HG02610 (cell line): ENCODE data around the gene DNAH1.

Experiments
- ATAC-seq: cut with Tn5 transposase; IDR thresholded peaks from one replicate; pipeline ENCODE4 v1.9.1; 2021; ENCODE audit warnings: mild to moderate bottlenecking, moderate library complexity; ENCODE audit not compliant: unreplicated experiment

Gene DNAH1

GRCh38 chr3:52310861-52311575, 5.1 kb upstream of the DNAH1 start:
- ATAC-seq: peak; percentile 52

- no peak for ATAC-seq
Observed at GRCh38 chr3:52311576-52312119, 4.5 kb upstream of the DNAH1 start.

- ATAC-seq: peak; percentile 2
Observed at GRCh38 chr3:52313188-52313773, 2.8 kb upstream of the DNAH1 start.

GRCh38 chr3:52313774-52314188, 2.3 kb upstream of the DNAH1 start:
- peak; percentile 93 for ATAC-seq

DNA sequence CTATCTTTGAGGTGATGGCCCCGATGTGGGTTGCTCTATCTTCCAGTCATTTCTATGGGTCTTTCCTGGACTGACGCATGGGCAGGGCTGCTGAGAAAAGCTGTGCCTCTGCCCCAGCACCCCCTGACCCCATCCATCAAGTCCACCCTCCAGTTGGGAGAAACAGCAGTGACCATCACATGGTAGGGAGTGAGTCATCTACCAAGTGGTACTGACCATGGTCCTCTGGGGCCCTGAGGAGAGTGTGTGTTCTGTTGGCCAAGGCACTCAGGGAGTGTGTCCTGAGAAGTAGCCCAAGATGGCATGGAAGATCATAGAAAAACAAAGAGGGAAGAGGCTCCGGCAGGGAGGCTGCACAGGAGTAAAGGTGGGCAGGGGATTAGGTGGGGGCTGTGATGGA, 1.6 kb upstream of the DNAH1 start:
- ATAC-seq: no peak

DNA sequence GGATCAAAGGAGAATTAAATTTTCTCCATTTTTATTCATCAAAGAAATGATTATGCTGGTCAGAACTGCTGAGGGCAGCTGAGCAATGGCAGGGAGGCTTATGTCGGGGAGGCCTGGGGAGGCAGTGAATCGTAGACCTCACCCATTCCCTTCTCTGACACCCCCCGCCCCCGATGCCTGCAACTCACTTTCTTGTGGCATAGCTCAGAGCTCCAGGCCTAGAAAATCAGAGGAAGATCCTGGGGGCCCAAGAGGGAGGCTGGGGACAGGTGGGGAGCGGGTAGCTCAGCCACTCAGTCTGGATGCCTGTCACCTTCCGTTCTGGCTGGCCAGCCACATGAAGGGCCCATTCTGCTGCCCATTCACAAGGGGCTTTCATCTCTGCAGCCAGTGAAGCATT, 1.1 kb upstream of the DNAH1 start:
- ATAC-seq: no peak

GRCh38 chr3:52317208-52318000, 1.3 kb downstream of the DNAH1 start:
- ATAC-seq: no peak

- no peak for ATAC-seq
Observed at GRCh38 chr3:52318186-52318816, 2.2 kb downstream of the DNAH1 start.

DNA sequence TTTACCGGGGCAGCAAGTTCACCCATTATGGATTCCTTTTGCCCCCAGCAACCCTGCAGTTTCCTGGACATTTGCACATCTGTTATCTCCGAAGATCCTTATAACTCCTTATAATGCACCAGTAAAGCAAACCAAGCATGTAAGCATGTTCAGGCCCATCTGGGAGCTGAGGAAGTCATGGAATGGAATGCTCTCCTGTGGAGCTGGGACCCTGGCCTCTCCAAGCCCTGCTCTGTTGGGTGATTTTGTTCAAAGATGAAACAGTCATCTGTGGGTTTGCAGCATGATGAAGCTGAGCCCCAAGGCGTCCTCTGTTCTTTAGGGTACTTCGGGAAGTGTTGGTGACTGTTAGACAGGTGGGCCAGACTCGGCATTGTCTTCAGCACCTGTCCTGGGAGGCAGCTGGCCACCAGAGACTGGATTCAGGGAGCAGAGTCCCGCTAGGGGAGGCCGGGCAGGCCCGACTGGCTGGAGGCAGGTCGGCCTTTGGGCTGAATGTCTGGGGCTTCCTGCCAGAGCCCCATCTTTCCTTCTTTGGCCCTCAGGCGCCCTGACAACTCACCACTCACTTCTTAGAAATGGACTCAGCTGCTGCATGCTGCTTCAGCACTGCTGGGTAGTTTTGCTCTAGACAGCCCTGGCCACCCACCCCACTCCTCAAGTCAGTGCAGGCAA, 3.9 kb downstream of the DNAH1 start:
- ATAC-seq: no peak

- ATAC-seq: no peak
Observed at GRCh38 chr3:52321481-52321880, 5.4 kb downstream of the DNAH1 start.

GRCh38 chr3:52322466-52322865, 6.3 kb downstream of the DNAH1 start:
- no peak for ATAC-seq

GRCh38 chr3:52323526-52324295, 7.6 kb downstream of the DNAH1 start:
- ATAC-seq: no peak

- no peak for ATAC-seq
Observed at GRCh38 chr3:52324676-52325075, 8.6 kb downstream of the DNAH1 start.

GRCh38 chr3:52325686-52326085, 9.6 kb downstream of the DNAH1 start:
- no peak for ATAC-seq

GRCh38 chr3:52326976-52327375, 10.9 kb downstream of the DNAH1 start:
- no peak for ATAC-seq

DNA sequence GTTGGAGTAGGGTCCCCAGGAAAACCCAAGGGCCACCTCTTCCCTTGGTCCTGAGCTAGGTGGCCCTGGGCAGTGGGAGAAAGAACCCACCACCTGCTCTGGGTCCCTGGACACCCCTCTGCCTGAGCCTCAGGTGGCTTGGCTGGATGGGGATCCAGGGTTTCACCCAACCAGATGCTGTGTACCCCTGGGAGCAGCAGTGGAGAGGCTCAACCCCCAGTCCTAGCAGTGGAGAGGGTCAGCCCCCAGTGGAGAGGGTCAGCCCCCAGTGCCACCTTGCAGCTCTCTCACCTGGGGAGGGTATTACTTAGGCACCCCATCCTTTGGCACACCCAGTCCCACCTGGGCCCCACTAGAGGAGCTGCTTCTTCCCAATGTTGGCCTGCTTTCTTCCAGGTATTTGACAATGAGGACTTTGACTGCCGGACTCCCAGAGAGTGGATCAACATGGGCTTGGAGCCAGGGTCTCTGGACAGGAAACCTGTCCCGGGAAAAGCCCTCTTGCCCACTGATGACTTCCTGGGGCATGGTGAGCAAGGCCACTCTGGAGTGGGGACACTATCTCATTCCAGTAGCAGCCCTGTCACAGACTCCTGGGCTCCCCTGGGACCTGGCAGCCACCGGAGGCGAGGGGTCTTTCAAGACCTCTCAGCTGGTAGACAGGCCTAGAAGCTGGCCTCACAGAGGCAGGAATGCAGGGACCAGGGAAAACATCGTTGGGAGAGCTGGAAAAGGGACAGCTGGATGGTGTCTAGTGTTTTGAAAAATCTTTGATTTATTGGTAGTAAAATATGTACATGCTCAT, 11.6 kb downstream of the DNAH1 start:
- ATAC-seq: no peak

- ATAC-seq: no peak
Observed at GRCh38 chr3:52328536-52329080, 12.5 kb downstream of the DNAH1 start.

GRCh38 chr3:52330194-52330805, 14.2 kb downstream of the DNAH1 start:
- ATAC-seq: no peak
